ENCODE data around the gene TEX29. TPM values are rescaled to one million over a fixed set of nuclear protein-coding genes. Genes with fewer than 3 reads are reported as not detected.

TEX29 gene
- polyA plus RNA-seq, 1 of the 3 experiments (the other 2 are of a cell fraction): 0.18 TPM

GRCh38 chr13:111359237-111359915 lies 38.9 kb downstream of the TEX29 start:
- TF ChIP-seq EP300 (IDR thresholded peaks at IDR 0.05; ENCODE audit: borderline replicate concordance in 1 of 2, low read depth in 1 of 2, low read length in 1 of 2) (no peak), CTCF (IDR thresholded peaks at IDR 0.05) (0 out of 2 replicates have a peak, but pooled peaks have one; percentile 6)
- DNase-seq: no peak
- H3K4me1 ChIP-seq (ENCODE audit: control insufficient read depth in 1 of 2, insufficient read depth in 2 of 2, low read depth in 1 of 2, low read length in 1 of 2): no peaks in the 10 kb centered on the region
- no peaks in the 10 kb centered on the region for H3K9me2 ChIP-seq
- H3K36me3 ChIP-seq (replicated peaks in 1 of 2; ENCODE audit: control insufficient read depth in 1 of 2, insufficient read depth in 2 of 2, low read length in 1 of 2): no peaks in the 10 kb centered on the region
- H3K4me2 ChIP-seq: no peak overlapping the region
- no peak overlapping the region for H3K27ac ChIP-seq (ENCODE audit: low read depth in 2 of 2, low read length in 1 of 2)
- WGBS (ENCODE audit: low lambda C conversion rate): 23% methylated on average over 11 of the region's 11 CpGs
- no peak overlapping the region for H3K9ac ChIP-seq
- ChIA-PET CTCF (no interaction called here), POLR2A (no interaction called here)
- no peaks in the 10 kb centered on the region for H3K79me2 ChIP-seq (ENCODE audit: insufficient read depth)
- H3K4me3 ChIP-seq (ENCODE audit: low read depth in 2 of 2, low read length in 1 of 2): no peak overlapping the region
- H3K27me3 ChIP-seq (ENCODE audit: insufficient read depth): peaks cover 27% of the 10 kb centered on the region
- no peaks in the 10 kb centered on the region for H3K9me3 ChIP-seq
- no peak overlapping the region for H2AFZ ChIP-seq (ENCODE audit: low read depth)
- H4K20me1 ChIP-seq (ENCODE audit: insufficient read depth): no peaks in the 10 kb centered on the region
- no peaks in the 10 kb centered on the region for H3F3A ChIP-seq (replicated peaks; ENCODE audit: insufficient read depth)

- DNase-seq: no peak
- Histone ChIP-seq H3K27ac (ENCODE audit: low read depth in 2 of 2, low read length in 1 of 2) (no peak overlapping the region), H4K20me1 (ENCODE audit: insufficient read depth) (no peaks in the 10 kb centered on the region), H3F3A (replicated peaks; ENCODE audit: insufficient read depth) (no peaks in the 10 kb centered on the region), H3K79me2 (ENCODE audit: insufficient read depth) (no peaks in the 10 kb centered on the region), H3K9me3 (no peaks in the 10 kb centered on the region), H3K4me2 (no peak overlapping the region), H2AFZ (ENCODE audit: low read depth) (no peak overlapping the region), H3K36me3 (replicated peaks in 1 of 2; ENCODE audit: control insufficient read depth in 1 of 2, insufficient read depth in 2 of 2, low read length in 1 of 2) (no peaks in the 10 kb centered on the region), H3K9ac (no peak overlapping the region), H3K4me3 (ENCODE audit: low read depth in 2 of 2, low read length in 1 of 2) (no peak overlapping the region), H3K9me2 (no peaks in the 10 kb centered on the region), H3K27me3 (ENCODE audit: insufficient read depth) (peaks cover 27% of the 10 kb centered on the region), H3K4me1 (ENCODE audit: control insufficient read depth in 1 of 2, insufficient read depth in 2 of 2, low read depth in 1 of 2, low read length in 1 of 2) (no peaks in the 10 kb centered on the region)
- 0% methylated on average over 4 of the region's 7 CpGs for WGBS (ENCODE audit: low lambda C conversion rate)
- POLR2A ChIA-PET: no interaction called here
- CTCF ChIA-PET: no interaction called here
- TF ChIP-seq FOSL2 (IDR thresholded peaks at IDR 0.05; ENCODE audit: borderline replicate concordance, low read depth) (no peak), FOXJ3 (CRISPR knock-in tag; IDR thresholded peaks at IDR 0.05) (no peak), GABPA (IDR thresholded peaks at IDR 0.05; ENCODE audit: low read depth) (no peak), ELF1 (IDR thresholded peaks at IDR 0.05) (no peak), RFX5 (IDR thresholded peaks at IDR 0.05; ENCODE audit: low read length) (no peak)
- TF ChIP-seq, protein P1, sequence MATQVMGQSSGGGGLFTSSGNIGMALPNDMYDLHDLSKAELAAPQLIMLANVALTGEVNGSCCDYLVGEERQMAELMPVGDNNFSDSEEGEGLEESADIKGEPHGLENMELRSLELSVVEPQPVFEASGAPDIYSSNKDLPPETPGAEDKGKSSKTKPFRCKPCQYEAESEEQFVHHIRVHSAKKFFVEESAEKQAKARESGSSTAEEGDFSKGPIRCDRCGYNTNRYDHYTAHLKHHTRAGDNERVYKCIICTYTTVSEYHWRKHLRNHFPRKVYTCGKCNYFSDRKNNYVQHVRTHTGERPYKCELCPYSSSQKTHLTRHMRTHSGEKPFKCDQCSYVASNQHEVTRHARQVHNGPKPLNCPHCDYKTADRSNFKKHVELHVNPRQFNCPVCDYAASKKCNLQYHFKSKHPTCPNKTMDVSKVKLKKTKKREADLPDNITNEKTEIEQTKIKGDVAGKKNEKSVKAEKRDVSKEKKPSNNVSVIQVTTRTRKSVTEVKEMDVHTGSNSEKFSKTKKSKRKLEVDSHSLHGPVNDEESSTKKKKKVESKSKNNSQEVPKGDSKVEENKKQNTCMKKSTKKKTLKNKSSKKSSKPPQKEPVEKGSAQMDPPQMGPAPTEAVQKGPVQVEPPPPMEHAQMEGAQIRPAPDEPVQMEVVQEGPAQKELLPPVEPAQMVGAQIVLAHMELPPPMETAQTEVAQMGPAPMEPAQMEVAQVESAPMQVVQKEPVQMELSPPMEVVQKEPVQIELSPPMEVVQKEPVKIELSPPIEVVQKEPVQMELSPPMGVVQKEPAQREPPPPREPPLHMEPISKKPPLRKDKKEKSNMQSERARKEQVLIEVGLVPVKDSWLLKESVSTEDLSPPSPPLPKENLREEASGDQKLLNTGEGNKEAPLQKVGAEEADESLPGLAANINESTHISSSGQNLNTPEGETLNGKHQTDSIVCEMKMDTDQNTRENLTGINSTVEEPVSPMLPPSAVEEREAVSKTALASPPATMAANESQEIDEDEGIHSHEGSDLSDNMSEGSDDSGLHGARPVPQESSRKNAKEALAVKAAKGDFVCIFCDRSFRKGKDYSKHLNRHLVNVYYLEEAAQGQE (IDR thresholded peaks at IDR 0.05; ENCODE audit: low read depth, low read length): no peak
Measured at GRCh38 chr13:111359930-111360329, 39.5 kb downstream of the TEX29 start.

All from SK-N-SH (cell line).